Erythroblast (primary cell): ENCODE measurements around the gene OLIG2.

Experiments used
- GATA1 ChIP-seq: IDR thresholded peaks from 2 replicates; pipeline ENCODE4 v1.6.1; 2011; ENCODE audit warnings: low read depth, mild to moderate bottlenecking, control low read depth, low read length, moderate library complexity
- POLR2A ChIP-seq: IDR thresholded peaks from 2 replicates; pipeline ENCODE4 v1.6.1; 2011; ENCODE audit warnings: mild to moderate bottlenecking, low read length

DNA sequence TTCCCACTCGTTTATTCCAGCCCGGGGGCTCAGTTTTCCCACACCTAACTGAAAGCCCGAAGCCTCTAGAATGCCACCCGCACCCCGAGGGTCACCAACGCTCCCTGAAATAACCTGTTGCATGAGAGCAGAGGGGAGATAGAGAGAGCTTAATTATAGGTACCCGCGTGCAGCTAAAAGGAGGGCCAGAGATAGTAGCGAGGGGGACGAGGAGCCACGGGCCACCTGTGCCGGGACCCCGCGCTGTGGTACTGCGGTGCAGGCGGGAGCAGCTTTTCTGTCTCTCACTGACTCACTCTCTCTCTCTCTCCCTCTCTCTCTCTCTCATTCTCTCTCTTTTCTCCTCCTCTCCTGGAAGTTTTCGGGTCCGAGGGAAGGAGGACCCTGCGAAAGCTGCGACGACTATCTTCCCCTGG lies 716 bp downstream of the OLIG2 start:
- TF ChIP-seq POLR2A: no peak
- no peak for TF ChIP-seq GATA1
